Peyer's patch (tissue), 4 donors: ENCODE data around the gene CHD5. TPM values are rescaled to one million over a fixed set of nuclear protein-coding genes. Genes with fewer than 3 reads are reported as not detected.

Experiments used
- DNase-seq, 3 donors: peaks; one replicate each; pipeline ENCODE4 v3.0.0-alpha.2; 2017 to 2019
- H3K27ac ChIP-seq, 4 donors: fragments of 200-600 bp; sonication (generic); one replicate each; pipeline ENCODE4 v1.5.1; 2016 to 2019
- H3K27me3 ChIP-seq, 2 donors: fragments of 200-600 bp; sonication (generic); one replicate each; pipeline ENCODE4 v1.5.1; 2019
- H3K36me3 ChIP-seq, 3 donors: fragments of 200-600 bp; sonication (generic); one replicate each; pipeline ENCODE4 v1.5.1; 2016 to 2019
- H3K4me1 ChIP-seq, 4 donors: fragments of 200-600 bp; sonication (generic); one replicate each; pipeline ENCODE4 v1.5.1; 2016 to 2019
- H3K4me3 ChIP-seq, 4 donors: fragments of 200-600 bp; sonication (generic); 1 replicate in 3 of 4; 2 replicates in 1 of 4; pipeline ENCODE4 v1.5.1; 2016 to 2019; ENCODE audit warnings: mild to moderate bottlenecking in 1 of 4
- H3K9me3 ChIP-seq, 4 donors: fragments of 200-600 bp; sonication (generic); one replicate each; pipeline ENCODE4 v1.5.1; 2016 to 2019; ENCODE audit warnings: mild to moderate bottlenecking in 1 of 4
- POLR2A ChIP-seq, 2 donors: fragments of 450-650 bp; IDR thresholded peaks; one replicate each; pipeline ENCODE4 v1.5.1; 2017; ENCODE audit warnings: antibody characterized with exemption in 2 of 2, mild to moderate bottlenecking in 2 of 2, moderate library complexity in 2 of 2
- total RNA-seq, 4 donors: library from RNA; depleted of rRNA; stranded (reverse); fragments of >200 nt; gene quantifications; one replicate each; pipeline ENCODE4 v1.1.0, GENCODE V29; 2016
- TF ChIP-seq, protein P1 (sequence below), 6 experiments: fragments of 450-650 bp in 4 of 6; fragments of 200-600 bp in 2 of 6; sonication (generic) in 1 of 6; IDR thresholded peaks; one replicate each; pipeline ENCODE4 v1.5.1; 2017 to 2019; ENCODE audit warnings: antibody characterized with exemption in 6 of 6, mild to moderate bottlenecking in 3 of 6, moderate library complexity in 1 of 6

The CHD5 gene
- total RNA-seq, 4 donors from 2014 or later, result under 0.01 to 0.66 (median 0.22) TPM

DNA sequence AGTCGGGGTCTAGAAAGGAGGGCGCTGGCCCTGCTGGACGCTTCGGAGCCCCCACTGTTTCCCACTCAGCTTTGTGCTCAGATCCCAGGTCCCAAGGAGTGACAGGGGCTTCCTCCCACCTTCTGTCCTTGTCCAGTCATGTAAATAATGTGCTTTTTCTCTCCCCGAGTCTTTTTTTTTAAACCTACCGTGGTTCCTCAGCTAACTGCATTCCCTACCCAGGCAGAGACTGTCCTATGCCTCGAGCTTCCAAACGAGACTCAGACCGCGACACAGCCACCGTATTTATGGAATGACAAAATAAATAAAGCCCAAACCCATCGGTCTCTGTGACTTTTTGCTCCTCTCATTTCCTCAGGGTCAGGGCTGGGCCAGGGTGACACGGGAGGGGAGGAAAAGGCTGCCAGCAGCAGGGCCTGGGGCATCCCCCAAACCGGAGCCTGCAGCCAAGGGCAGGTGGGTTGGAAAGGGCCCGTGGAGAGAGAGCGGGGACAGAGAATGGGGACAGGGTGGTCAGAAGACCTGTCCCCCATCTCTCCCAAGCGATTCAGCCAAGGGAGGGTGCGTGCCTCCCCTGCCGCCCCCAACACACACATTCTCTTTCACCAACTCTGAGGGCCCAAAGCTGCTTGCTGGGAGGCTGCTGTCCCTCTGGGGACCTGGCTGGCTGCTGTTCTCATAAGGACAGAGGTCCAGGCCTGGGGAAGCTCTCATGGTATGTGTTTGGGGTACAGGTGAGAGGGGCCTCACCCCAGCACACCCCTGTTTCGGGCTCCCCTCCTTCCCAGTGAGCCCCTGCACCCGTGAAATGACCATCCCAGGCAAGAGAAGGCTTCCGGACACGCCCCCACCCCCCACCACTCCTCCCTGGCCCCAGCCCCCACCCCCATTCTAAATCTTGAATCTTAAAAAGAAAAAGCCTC is 79.0 kb downstream of the CHD5 start:
- no peaks in the 10 kb centered on the region for H3K9me3 ChIP-seq
- H3K27me3 ChIP-seq, result no peaks in the 10 kb centered on the region
- peak in 1 of 3 donors; percentile 27 for DNase-seq
- H3K27ac ChIP-seq, result no peak overlapping the region
- H3K36me3 ChIP-seq, result no peaks in the 10 kb centered on the region
- H3K4me3 ChIP-seq, result no peak overlapping the region
- no peak for TF ChIP-seq POLR2A (IDR thresholded peaks at IDR 0.05)
- TF ChIP-seq, protein P1, sequence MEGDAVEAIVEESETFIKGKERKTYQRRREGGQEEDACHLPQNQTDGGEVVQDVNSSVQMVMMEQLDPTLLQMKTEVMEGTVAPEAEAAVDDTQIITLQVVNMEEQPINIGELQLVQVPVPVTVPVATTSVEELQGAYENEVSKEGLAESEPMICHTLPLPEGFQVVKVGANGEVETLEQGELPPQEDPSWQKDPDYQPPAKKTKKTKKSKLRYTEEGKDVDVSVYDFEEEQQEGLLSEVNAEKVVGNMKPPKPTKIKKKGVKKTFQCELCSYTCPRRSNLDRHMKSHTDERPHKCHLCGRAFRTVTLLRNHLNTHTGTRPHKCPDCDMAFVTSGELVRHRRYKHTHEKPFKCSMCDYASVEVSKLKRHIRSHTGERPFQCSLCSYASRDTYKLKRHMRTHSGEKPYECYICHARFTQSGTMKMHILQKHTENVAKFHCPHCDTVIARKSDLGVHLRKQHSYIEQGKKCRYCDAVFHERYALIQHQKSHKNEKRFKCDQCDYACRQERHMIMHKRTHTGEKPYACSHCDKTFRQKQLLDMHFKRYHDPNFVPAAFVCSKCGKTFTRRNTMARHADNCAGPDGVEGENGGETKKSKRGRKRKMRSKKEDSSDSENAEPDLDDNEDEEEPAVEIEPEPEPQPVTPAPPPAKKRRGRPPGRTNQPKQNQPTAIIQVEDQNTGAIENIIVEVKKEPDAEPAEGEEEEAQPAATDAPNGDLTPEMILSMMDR (IDR thresholded peaks at IDR 0.05), result no peak
- no peaks in the 10 kb centered on the region for H3K4me1 ChIP-seq

DNA sequence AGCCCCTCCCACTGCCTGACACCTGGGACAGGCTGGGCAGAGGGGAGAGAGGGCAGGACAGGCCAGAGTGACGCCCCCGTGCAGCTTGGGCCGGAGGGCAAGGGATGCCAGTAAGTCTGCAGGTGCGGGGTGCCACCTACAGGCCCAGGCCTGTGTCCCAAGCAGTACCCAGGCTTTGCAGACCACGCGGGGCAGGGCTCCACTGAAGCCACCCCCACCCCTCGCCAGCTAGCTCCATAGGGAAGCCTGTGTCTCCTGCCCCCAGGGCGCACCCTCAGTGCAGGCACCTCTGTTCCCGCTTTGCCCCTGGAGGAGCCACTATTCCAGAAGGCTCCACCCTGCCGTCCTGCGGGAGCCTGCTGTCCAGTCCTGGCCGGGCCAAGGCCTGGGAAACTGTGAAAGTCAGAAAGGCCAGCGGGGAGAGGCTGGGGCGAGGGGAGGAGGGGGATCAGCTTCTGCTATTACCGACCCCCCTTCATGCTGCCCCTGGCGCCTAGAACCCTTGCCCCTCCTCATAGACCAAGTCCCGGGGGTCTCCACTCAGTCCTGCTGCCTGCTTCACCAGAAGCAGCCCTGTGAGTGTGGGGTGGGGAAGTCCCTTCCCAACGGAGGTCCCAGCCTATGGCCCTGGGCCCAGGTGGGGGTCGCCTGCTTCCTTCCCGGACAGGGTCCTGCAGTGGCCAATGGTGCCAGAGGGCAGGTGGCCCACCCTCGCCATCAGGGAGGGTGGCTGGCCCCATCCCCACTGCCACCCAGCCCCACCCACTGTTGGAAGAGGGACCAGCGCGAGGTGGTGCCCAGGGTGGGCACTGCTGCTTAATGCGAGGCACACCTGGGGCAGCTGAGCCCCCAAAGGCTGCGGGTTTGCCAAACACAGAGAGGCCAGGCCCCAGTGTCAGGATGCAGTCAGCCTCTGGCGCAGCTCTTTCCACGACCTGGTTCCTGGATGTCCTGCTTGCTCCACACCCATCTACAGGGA is 80.0 kb downstream of the CHD5 start:
- H3K4me3 ChIP-seq, result no peak overlapping the region
- TF ChIP-seq, protein P1 (IDR thresholded peaks at IDR 0.05), result peak in 3 of 6 experiments; percentile 7 to 16 (median 15)
- no peak for TF ChIP-seq POLR2A (IDR thresholded peaks at IDR 0.05)
- peak in 1 of 3 donors; percentile 47 for DNase-seq
- H3K4me1 ChIP-seq, result no peaks in the 10 kb centered on the region
- H3K27me3 ChIP-seq, result no peaks in the 10 kb centered on the region
- H3K9me3 ChIP-seq, result no peaks in the 10 kb centered on the region
- no peaks in the 10 kb centered on the region for H3K36me3 ChIP-seq
- no peak overlapping the region for H3K27ac ChIP-seq

DNA sequence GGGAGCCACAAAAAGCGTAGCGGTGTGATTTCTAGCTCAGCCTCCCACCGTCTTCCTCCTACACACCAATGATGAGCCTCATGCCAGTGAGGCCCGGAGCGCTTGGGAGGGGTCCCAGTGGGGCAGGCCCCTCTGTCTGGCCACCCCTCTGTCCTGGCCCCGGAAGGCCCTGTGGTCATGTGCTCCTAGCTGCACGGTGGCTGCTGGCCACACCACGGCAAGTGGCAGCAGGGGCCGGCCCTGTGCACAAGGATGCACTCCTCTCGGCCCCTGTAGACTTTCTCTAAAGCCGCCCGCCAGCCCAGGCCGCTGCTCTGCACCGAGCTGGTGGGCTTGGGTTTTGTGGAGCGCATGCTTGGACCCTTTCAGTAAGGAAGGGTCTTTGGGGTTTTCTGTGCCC is 80.8 kb downstream of the CHD5 start:
- Histone ChIP-seq H3K4me1 (no peaks in the 10 kb centered on the region), H3K36me3 (no peaks in the 10 kb centered on the region), H3K4me3 (no peak overlapping the region), H3K27ac (no peak overlapping the region), H3K9me3 (no peaks in the 10 kb centered on the region), H3K27me3 (no peaks in the 10 kb centered on the region)
- DNase-seq, result no peak
- TF ChIP-seq POLR2A (IDR thresholded peaks at IDR 0.05), result no peak
- TF ChIP-seq, protein P1 (IDR thresholded peaks at IDR 0.05), result no peak

DNA sequence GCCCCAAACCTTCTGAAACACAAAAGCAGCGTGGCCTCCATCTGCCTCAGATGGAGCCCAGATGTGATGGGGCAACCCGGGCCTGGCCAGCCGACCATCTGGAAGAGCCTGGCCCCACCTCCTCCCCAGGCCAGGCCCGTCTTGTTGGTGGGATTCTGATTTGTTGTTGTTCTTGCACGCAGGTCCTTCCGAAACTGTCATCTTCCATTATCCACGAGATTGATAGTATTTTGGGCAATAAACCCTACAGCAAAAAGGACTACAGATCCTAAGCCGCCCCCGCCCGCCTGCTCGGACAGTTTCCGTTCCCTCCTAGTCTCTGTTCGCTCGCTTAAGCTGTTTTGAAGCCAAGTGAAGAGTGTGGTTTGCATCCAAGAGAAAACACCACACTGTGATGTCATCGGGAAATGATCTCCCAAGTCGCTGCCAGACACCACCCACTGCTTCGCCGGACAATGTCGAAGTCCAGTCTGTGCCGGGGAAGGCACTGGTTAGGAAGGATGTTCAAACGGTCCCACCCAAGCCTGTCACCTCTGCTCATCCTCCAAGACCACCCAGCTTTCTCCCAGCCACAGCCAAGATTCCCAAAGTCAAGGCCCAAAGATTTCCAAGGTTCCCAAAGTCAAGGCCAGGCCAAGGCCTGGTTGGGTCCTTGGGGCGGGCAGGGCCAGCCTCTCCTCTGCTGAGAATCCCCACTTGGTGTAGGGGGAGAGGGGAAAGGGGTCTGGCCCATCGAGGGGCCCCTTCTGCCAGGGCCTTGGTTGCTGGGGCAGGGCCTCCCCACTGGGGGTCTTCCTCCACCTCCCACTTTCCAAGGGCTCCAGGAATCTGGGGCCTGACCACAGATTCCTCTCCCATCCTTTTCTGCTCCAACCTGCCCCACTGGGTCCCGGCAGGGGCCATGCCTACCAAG is 81.6 kb downstream of the CHD5 start:
- H3K4me1 ChIP-seq, result no peaks in the 10 kb centered on the region
- H3K9me3 ChIP-seq, result no peaks in the 10 kb centered on the region
- H3K36me3 ChIP-seq, result no peaks in the 10 kb centered on the region
- peak in 1 of 3 donors; percentile 44 for DNase-seq
- no peaks in the 10 kb centered on the region for H3K27me3 ChIP-seq
- H3K4me3 ChIP-seq, result no peak overlapping the region
- H3K27ac ChIP-seq, result no peak overlapping the region
- TF ChIP-seq, protein P1 (IDR thresholded peaks at IDR 0.05), result no peak
- TF ChIP-seq POLR2A (IDR thresholded peaks at IDR 0.05), result no peak

DNA sequence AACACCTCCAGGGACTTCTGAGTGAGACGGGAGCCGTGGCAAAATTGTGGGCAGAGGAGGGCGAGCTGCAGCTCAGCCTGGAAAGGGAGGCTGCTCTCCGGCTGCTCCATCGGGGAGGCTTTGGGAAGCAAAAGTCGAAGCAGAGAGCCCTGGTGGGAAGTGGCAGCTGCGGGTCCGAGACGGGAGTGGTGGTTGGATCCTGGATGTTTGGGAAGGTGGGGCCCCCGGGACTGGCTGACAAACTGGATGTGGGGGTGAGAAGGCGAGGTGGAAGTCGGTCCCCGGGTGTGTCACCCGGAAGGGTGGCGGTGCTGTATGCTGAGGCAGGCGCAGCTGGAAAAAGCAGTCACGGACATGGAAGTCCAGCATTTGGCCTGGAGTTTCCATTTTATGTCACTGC is 82.3 kb downstream of the CHD5 start:
- no peak for DNase-seq
- no peaks in the 10 kb centered on the region for H3K9me3 ChIP-seq
- H3K4me3 ChIP-seq, result no peak overlapping the region
- H3K27ac ChIP-seq, result no peak overlapping the region
- no peaks in the 10 kb centered on the region for H3K36me3 ChIP-seq
- no peak for TF ChIP-seq POLR2A (IDR thresholded peaks at IDR 0.05)
- TF ChIP-seq, protein P1 (IDR thresholded peaks at IDR 0.05), result no peak
- H3K27me3 ChIP-seq, result no peaks in the 10 kb centered on the region
- no peaks in the 10 kb centered on the region for H3K4me1 ChIP-seq
